ENCODE results near the gene KPNA1.

KPNA1 gene

GRCh38 chr3:122403489-122403888, 111.2 kb downstream of the KPNA1 start:
- CTCF ChIA-PET, result interaction anchor here (1.3 kb wide), 1 partner anchor 10 kb away, joined by 12 read pairs; no protein-coding TSS in a partner anchor
- POLR2A ChIA-PET, result no interaction called here
- H3K4me3 ChIP-seq (ENCODE audit: low read depth, low read length), result no peak overlapping the region
- no peak for DNase-seq (ENCODE audit: low read depth, low spot score)
- no peak for TF ChIP-seq CTCF (IDR thresholded peaks at IDR 0.05; ENCODE audit: insufficient read depth, low read length, missing control alignments)

- TF ChIP-seq CTCF (IDR thresholded peaks at IDR 0.05; ENCODE audit: insufficient read depth, low read length, missing control alignments), result no peak
- ChIA-PET CTCF (interaction anchor here (2.0 kb wide), 1 partner anchor 9 kb away, joined by 6 read pairs; no protein-coding TSS in a partner anchor), POLR2A (no interaction called here)
- no peak overlapping the region for H3K4me3 ChIP-seq (ENCODE audit: low read depth, low read length)
- DNase-seq (ENCODE audit: low read depth, low spot score), result no peak
These were observed 115.8 kb downstream of the KPNA1 start for GRCh38 chr3:122398920-122399319.

GRCh38 chr3:122397201-122397600, 117.5 kb downstream of the KPNA1 start:
- no peak for TF ChIP-seq CTCF (IDR thresholded peaks at IDR 0.05; ENCODE audit: insufficient read depth, low read length, missing control alignments)
- POLR2A ChIA-PET, result no interaction called here

GRCh38 chr3:122396511-122396910, 118.2 kb downstream of the KPNA1 start:
- CTCF ChIA-PET, result interaction anchor here (0.7 to 0.9 kb wide), 3 partner anchors 9 to 19 kb away, joined by 3 read pairs; partner anchors contain the start of gene WDR5B
- H3K4me3 ChIP-seq (ENCODE audit: low read depth, low read length), result no peak overlapping the region
- POLR2A ChIA-PET, result no interaction called here
- DNase-seq (ENCODE audit: low read depth, low spot score), result no peak
- TF ChIP-seq CTCF (IDR thresholded peaks at IDR 0.05; ENCODE audit: insufficient read depth, low read length, missing control alignments), result no peak

More at GRCh38 chr3:122397201-122397600, 117.5 kb downstream of the KPNA1 start:
- DNase-seq (ENCODE audit: low read depth, low spot score), result no peak
- CTCF ChIA-PET, result interaction anchor here (1.0 kb wide), 1 partner anchor 11 kb away, joined by 3 read pairs; no protein-coding TSS in a partner anchor
- no peak overlapping the region for H3K4me3 ChIP-seq (ENCODE audit: low read depth, low read length)

GRCh38 chr3:122395582-122395981, 119.2 kb downstream of the KPNA1 start:
- TF ChIP-seq CTCF (IDR thresholded peaks at IDR 0.05; ENCODE audit: insufficient read depth, low read length, missing control alignments), result no peak
- DNase-seq (ENCODE audit: low read depth, low spot score), result no peak
- H3K4me3 ChIP-seq (ENCODE audit: low read depth, low read length), result no peak overlapping the region
- POLR2A ChIA-PET, result no interaction called here
- CTCF ChIA-PET, result interaction anchor here (0.6 to 1.0 kb wide), 5 partner anchors 10 to 274 kb away, joined by 3 read pairs; partner anchors contain the start of genes FAM162A and WDR5B

- no peak for DNase-seq (ENCODE audit: low read depth, low spot score)
These were observed 120.6 kb downstream of the KPNA1 start for GRCh38 chr3:122394173-122394572.

More at GRCh38 chr3:122394173-122394572, 120.6 kb downstream of the KPNA1 start:
- ChIA-PET POLR2A (interaction anchor here (1.3 kb wide), 1 partner anchor 285 kb away, joined by 4 read pairs; no protein-coding TSS in a partner anchor), CTCF (interaction anchor here (1.4 to 6.2 kb wide), 8 partner anchors 9 to 848 kb away, joined by 5 to 71 read pairs (median 12); partner anchors contain the start of genes FAM162A, MIX23, PARP14 and POLQ)
- no peak for TF ChIP-seq CTCF (IDR thresholded peaks at IDR 0.05; ENCODE audit: insufficient read depth, low read length, missing control alignments)
- H3K4me3 ChIP-seq (ENCODE audit: low read depth, low read length), result no peak overlapping the region

All from AG04449 (cell line).